Vagina (tissue), 2 donors: ENCODE results near the gene ZDHHC15. TPM values are rescaled to one million over a fixed set of nuclear protein-coding genes. Genes with fewer than 3 reads are reported as not detected.
A peak's percentile ranks its signal among the peaks of the same experiment; 100 is the strongest.
"Not testable (repeated sequence)": the region's sequence is repeated elsewhere in the genome, so short reads cannot be mapped to it uniquely, and the experiment has no call there.

Experiments used
- DNase-seq, 2 donors: peaks; one replicate each; pipeline ENCODE4 v3.0.0-alpha.2; 2017; ENCODE audit errors: extremely low spot score in 2 of 2
- H3K27ac ChIP-seq: fragments of 200-600 bp; sonication (generic); one replicate; pipeline ENCODE4 v1.5.1; 2019
- H3K27me3 ChIP-seq: fragments of 200-600 bp; sonication (generic); one replicate; pipeline ENCODE4 v1.5.1; 2019
- H3K36me3 ChIP-seq, 2 donors: fragments of 200-600 bp; sonication (generic); one replicate each; pipeline ENCODE4 v1.5.1; 2017 to 2019
- H3K4me1 ChIP-seq: fragments of 200-600 bp; sonication (generic); one replicate; pipeline ENCODE4 v1.5.1; 2019
- H3K4me3 ChIP-seq, 2 donors: fragments of 200-600 bp; sonication (generic); 1 replicate in 1 of 2; 2 replicates in 1 of 2; pipeline ENCODE4 v1.5.1; 2016 to 2019
- H3K9me3 ChIP-seq: fragments of 200-600 bp; sonication (generic); one replicate; pipeline ENCODE4 v1.5.1; 2019
- POLR2A ChIP-seq, 2 donors: fragments of 450-650 bp; IDR thresholded peaks; one replicate each; pipeline ENCODE4 v1.6.1; 2017; ENCODE audit warnings: antibody characterized with exemption in 2 of 2, mild to moderate bottlenecking in 2 of 2, moderate library complexity in 2 of 2
- POLR2AphosphoS5 ChIP-seq, 2 donors: sonication (generic); formaldehyde crosslinking; IDR thresholded peaks; one replicate each; pipeline ENCODE4 v1.9.0; 2017; ENCODE audit warnings: antibody characterized with exemption in 2 of 2, mild to moderate bottlenecking in 2 of 2, low read depth in 1 of 2; ENCODE audit not compliant: insufficient read depth in 1 of 2
- intact Hi-C: fragments of 100-400 bp; cut with DNase I; formaldehyde crosslinking; loops from one replicate; pipeline ENCODE4 v1.15.1; 2023
- total RNA-seq: library from RNA; depleted of rRNA; stranded (reverse); fragments of >200 nt; gene quantifications from one replicate; pipeline ENCODE4 v1.2.3, GENCODE V29; 2016
- TF ChIP-seq, protein P1 (sequence below), 3 experiments: fragments of 450-650 bp in 2 of 3; fragments of 200-600 bp in 1 of 3; sonication (generic) in 1 of 3; IDR thresholded peaks; one replicate each; pipeline ENCODE4 v1.5.1; 2017 to 2019; ENCODE audit warnings: antibody characterized with exemption in 3 of 3, mild to moderate bottlenecking in 2 of 3, moderate library complexity in 2 of 3

Gene ZDHHC15, protein sequence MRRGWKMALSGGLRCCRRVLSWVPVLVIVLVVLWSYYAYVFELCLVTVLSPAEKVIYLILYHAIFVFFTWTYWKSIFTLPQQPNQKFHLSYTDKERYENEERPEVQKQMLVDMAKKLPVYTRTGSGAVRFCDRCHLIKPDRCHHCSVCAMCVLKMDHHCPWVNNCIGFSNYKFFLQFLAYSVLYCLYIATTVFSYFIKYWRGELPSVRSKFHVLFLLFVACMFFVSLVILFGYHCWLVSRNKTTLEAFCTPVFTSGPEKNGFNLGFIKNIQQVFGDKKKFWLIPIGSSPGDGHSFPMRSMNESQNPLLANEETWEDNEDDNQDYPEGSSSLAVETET
- 3.4 TPM for total RNA-seq

DNA sequence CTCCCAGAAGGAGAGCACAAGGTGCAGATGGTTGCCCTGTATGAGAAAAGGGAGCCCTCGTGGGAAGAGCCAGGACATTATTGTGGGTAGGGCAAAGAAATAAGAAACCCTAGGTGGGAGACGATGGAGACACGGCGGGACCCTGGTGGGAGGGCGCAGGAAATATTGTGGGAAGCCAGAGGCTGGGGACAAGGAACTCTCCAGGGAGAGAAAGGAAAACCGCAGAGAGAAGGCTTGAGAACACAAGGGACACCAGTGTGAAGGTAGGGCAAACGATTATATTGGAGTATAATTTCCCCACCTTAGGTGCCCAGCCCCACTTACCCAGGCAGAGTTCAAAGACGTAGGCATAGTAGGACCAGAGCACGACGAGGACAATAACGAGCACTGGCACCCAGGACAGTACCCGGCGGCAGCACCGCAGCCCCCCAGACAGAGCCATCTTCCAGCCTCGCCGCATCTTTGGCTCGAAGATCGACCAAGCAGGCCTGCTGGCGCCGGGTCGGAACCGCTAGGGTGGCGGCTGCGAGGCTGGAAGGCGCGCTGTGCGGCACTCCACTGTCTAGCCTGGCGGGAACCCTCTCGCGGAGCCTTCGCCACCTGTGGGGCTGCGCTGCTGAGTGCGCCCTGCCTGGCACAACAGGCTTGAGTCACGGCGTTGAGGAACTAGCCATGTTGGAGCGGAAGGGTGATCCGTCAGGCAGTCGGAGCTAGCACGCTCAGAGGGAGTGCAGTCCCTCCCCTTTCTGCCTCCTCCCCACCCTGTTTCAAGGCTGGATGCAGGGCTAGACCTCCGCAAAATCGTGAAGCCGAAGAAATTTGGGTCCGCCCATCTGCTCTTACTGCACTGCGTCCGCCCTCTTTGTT is at the start of gene ZDHHC15:
TSS of gene ZDHHC15 (minus strand) at position 473 of the 867 bp plus-strand sequence. CDS start at position 460, 13 bp downstream.
- no peak for DNase-seq
- Histone ChIP-seq H3K4me1 (peaks cover 3% of the 10 kb centered on the region), H3K36me3 (no peaks in the 10 kb centered on the region), H3K27me3 (no peaks in the 10 kb centered on the region), H3K9me3 (no peaks in the 10 kb centered on the region), H3K4me3 (peak within 1 kb of the TSS; percentile 47 to 53), H3K27ac (peak within 1 kb of the TSS; percentile 72)
- intact Hi-C loops: no loop called here
- TF ChIP-seq, protein P1, sequence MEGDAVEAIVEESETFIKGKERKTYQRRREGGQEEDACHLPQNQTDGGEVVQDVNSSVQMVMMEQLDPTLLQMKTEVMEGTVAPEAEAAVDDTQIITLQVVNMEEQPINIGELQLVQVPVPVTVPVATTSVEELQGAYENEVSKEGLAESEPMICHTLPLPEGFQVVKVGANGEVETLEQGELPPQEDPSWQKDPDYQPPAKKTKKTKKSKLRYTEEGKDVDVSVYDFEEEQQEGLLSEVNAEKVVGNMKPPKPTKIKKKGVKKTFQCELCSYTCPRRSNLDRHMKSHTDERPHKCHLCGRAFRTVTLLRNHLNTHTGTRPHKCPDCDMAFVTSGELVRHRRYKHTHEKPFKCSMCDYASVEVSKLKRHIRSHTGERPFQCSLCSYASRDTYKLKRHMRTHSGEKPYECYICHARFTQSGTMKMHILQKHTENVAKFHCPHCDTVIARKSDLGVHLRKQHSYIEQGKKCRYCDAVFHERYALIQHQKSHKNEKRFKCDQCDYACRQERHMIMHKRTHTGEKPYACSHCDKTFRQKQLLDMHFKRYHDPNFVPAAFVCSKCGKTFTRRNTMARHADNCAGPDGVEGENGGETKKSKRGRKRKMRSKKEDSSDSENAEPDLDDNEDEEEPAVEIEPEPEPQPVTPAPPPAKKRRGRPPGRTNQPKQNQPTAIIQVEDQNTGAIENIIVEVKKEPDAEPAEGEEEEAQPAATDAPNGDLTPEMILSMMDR (IDR thresholded peaks at IDR 0.05): no peak
- TF ChIP-seq POLR2AphosphoS5 (IDR thresholded peaks at IDR 0.05; ENCODE audit: insufficient read depth in 1 of 2, low read depth in 1 of 2) (peak in 1 of 2 donors; percentile 50), POLR2A (IDR thresholded peaks at IDR 0.05) (no peak)

DNA sequence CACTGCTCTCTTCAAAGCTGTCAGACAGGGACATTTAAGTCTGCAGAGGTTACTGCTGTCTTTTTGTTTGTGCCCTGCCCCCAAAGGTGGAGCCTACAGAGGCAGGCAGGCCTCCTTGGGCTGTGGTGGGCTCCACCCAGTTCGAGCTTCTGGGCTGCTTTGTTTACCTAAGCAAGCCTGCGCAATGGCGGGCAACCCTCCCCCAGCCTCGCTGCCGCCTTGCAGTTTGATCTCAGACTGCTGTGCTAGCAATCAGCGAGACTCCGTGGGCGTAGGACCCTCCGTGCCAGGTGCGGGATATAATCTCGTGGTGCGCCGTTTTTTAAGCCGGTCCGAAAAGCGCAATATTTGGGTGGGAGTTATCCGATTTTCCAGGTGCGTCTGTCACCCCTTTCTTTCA is 37.7 kb upstream of the ZDHHC15 start:
- H3K4me1 ChIP-seq, H3K27me3 ChIP-seq, H3K4me3 ChIP-seq, DNase-seq, intact Hi-C loops, H3K9me3 ChIP-seq, H3K27ac ChIP-seq, H3K36me3 ChIP-seq: not testable (repeated sequence)

DNA sequence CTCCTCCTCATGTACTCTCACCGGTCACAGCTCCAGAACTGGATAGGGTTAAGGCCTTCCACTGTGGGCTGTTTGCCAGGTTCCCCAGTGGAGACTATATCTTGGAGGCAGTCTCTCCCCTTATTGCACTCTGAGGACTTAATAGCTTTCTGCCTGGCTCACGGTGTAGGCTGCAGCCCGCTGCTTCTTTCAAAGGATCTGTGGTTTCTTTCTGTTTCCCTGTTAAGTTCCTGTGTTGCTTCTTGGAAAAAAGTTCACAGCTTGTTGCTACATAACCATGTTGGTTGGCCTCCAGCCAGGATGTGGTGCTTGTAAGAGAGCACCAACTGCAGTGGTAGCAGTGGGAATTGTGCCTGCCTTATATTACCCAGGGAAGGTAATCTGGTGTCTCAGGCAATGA is 24.9 kb upstream of the ZDHHC15 start:
- Histone ChIP-seq H3K4me1 (no peaks in the 10 kb centered on the region), H3K27me3 (no peaks in the 10 kb centered on the region), H3K27ac (no peak overlapping the region), H3K36me3 (no peaks in the 10 kb centered on the region), H3K4me3 (no peak overlapping the region), H3K9me3 (no peaks in the 10 kb centered on the region)
- TF ChIP-seq POLR2AphosphoS5 (IDR thresholded peaks at IDR 0.05; ENCODE audit: insufficient read depth in 1 of 2, low read depth in 1 of 2): no peak
- TF ChIP-seq, protein P1 (IDR thresholded peaks at IDR 0.05): no peak
- no peak for TF ChIP-seq POLR2A (IDR thresholded peaks at IDR 0.05)
- intact Hi-C loops: no loop called here
- DNase-seq: no peak

DNA sequence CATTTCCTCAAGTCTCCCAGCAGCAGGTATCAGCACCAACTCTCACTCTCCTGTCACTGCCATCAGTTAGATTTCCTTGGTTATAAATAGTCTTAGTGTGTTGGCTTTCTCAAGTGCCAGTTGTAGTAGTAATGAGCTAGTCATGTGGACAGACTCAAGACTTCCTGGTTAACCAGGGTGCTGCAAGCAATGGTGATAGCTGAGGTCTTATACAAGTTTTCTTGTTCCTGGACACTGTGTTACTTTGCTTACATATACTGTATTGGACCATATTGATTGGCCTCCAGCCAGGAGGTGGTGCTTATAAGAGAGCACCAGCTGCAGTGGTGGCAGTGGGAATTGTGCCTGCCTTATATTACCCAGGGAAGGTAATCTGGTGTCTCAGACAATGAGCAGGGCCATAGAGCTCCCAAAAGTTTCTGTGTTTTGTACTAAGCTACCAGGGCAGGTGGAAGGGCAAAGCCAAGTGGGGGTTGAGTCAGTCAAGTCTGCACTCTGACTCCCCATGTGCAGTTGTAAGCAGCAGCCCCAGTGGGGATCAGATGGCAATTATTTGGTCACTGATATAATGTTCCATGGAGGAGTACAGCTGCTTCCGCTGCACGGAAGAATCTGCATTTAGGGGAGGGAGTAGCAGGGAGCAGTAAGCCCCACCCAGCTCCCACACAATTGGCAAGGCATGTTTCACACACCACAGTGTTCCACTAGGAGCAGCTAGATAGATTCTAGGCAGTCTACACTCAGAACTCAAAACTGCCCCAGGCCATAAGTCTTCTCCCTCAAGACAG is 24.1 kb upstream of the ZDHHC15 start:
- Histone ChIP-seq H3K4me1 (no peaks in the 10 kb centered on the region), H3K4me3 (no peak overlapping the region), H3K9me3 (no peaks in the 10 kb centered on the region), H3K27ac (no peak overlapping the region), H3K27me3 (no peaks in the 10 kb centered on the region), H3K36me3 (no peaks in the 10 kb centered on the region)
- intact Hi-C loops: no loop called here
- TF ChIP-seq POLR2A (IDR thresholded peaks at IDR 0.05): no peak
- TF ChIP-seq, protein P1 (IDR thresholded peaks at IDR 0.05): no peak
- TF ChIP-seq POLR2AphosphoS5 (IDR thresholded peaks at IDR 0.05; ENCODE audit: insufficient read depth in 1 of 2, low read depth in 1 of 2): no peak
- DNase-seq: no peak

DNA sequence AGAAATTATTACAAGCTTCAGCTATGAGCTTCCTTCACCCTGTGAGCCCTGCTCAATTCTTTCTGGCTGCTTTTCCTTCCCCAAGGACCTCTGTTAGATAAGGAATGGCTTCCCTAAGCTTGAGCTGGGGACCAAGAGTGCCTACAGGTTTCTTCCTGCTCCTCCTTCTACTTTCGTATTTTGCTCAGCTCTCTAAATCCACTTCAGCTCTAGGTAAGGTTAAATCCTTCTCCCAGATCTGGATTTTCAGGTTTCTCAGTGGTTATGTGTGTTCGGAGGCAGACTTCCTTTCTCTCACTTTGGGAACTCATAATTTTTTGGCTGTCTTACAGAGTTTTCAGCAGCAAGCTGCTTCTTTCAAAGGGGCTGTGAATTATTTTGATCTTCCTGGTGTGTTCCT is 21.9 kb upstream of the ZDHHC15 start:
- intact Hi-C loops: no loop called here
- no peaks in the 10 kb centered on the region for H3K9me3 ChIP-seq
- H3K36me3 ChIP-seq: no peaks in the 10 kb centered on the region
- DNase-seq: no peak
- no peak overlapping the region for H3K27ac ChIP-seq
- no peaks in the 10 kb centered on the region for H3K4me1 ChIP-seq
- no peaks in the 10 kb centered on the region for H3K27me3 ChIP-seq
- no peak overlapping the region for H3K4me3 ChIP-seq
- TF ChIP-seq POLR2AphosphoS5 (IDR thresholded peaks at IDR 0.05; ENCODE audit: insufficient read depth in 1 of 2, low read depth in 1 of 2) (no peak), POLR2A (IDR thresholded peaks at IDR 0.05) (no peak)
- TF ChIP-seq, protein P1 (IDR thresholded peaks at IDR 0.05): no peak
